ENCODE measurements around the gene TRIO. TPM values are rescaled to one million over a fixed set of nuclear protein-coding genes. Genes with fewer than 3 reads are reported as not detected.

Gene TRIO
- total and polyA plus RNA-seq, 3 experiments from 2014 or later = 0.89 to 4.4 (median 4.2) TPM

GRCh38 chr5:14153071-14153864, 10.1 kb downstream of the TRIO start:
- DNase-seq = no peak
- Histone ChIP-seq H3K4me3 (ENCODE audit: low read length) (no peak overlapping the region), H3K4me1 (ENCODE audit: insufficient read depth, low read length) (no peaks in the 10 kb centered on the region), H3K36me3 (ENCODE audit: insufficient read depth, low read length) (no peaks in the 10 kb centered on the region), H3K9me3 (ENCODE audit: low read length) (no peaks in the 10 kb centered on the region), H3K27ac (ENCODE audit: low read depth, low read length) (no peak overlapping the region), H3K27me3 (ENCODE audit: insufficient read depth, low read length, poor library complexity, severe bottlenecking) (no peaks in the 10 kb centered on the region)
- Mint-ChIP-seq H3K36me3 (no peaks in the 10 kb centered on the region), H3K27me3 (peaks cover 9 to 36% of the 10 kb centered on the region in 2 donors), H3K4me3 (no peak overlapping the region), H3K4me1 (no peaks in the 10 kb centered on the region), H3K9me3 (peaks cover 0 to 2% (median 0%) of the 10 kb centered on the region in 5 donors), H3K27ac (no peak overlapping the region)
- ChIA-PET CTCF (no interaction called here), POLR2A (no interaction called here)

GRCh38 chr5:14153932-14154731, 11.0 kb downstream of the TRIO start:
- no peaks in the 10 kb centered on the region for H3K9me3 ChIP-seq (ENCODE audit: low read length)
- no peak overlapping the region for H3K4me3 ChIP-seq (ENCODE audit: low read length)
- H3K27me3 ChIP-seq (ENCODE audit: insufficient read depth, low read length, poor library complexity, severe bottlenecking) = no peaks in the 10 kb centered on the region
- Mint-ChIP-seq H3K4me3 (peak overlapping the region in 1 of 7 donors; percentile 56), H3K27me3 (peaks cover 9 to 29% of the 10 kb centered on the region in 2 donors), H3K4me1 (no peaks in the 10 kb centered on the region), H3K36me3 (no peaks in the 10 kb centered on the region), H3K27ac (no peak overlapping the region), H3K9me3 (peaks cover 0 to 2% (median 0%) of the 10 kb centered on the region in 5 donors)
- no peak overlapping the region for H3K27ac ChIP-seq (ENCODE audit: low read depth, low read length)
- POLR2A ChIA-PET = no interaction called here
- H3K36me3 ChIP-seq (ENCODE audit: insufficient read depth, low read length) = no peaks in the 10 kb centered on the region
- no peaks in the 10 kb centered on the region for H3K4me1 ChIP-seq (ENCODE audit: insufficient read depth, low read length)
- DNase-seq = no peak
- CTCF ChIA-PET = no interaction called here

- POLR2A ChIA-PET = no interaction called here
- H3K4me1 Mint-ChIP-seq = no peaks in the 10 kb centered on the region
- H3K4me3 ChIP-seq (ENCODE audit: low read length) = no peak overlapping the region
- CTCF ChIA-PET = no interaction called here
- H3K4me3 Mint-ChIP-seq = no peak overlapping the region
- no peaks in the 10 kb centered on the region for H3K4me1 ChIP-seq (ENCODE audit: insufficient read depth, low read length)
- no peak overlapping the region for H3K27ac Mint-ChIP-seq
- no peak overlapping the region for H3K27ac ChIP-seq (ENCODE audit: low read depth, low read length)
- H3K9me3 ChIP-seq (ENCODE audit: low read length) = no peaks in the 10 kb centered on the region
- H3K36me3 Mint-ChIP-seq = no peaks in the 10 kb centered on the region
- H3K27me3 Mint-ChIP-seq = peaks cover 11 to 24% of the 10 kb centered on the region in 2 donors
- no peaks in the 10 kb centered on the region for H3K27me3 ChIP-seq (ENCODE audit: insufficient read depth, low read length, poor library complexity, severe bottlenecking)
- H3K9me3 Mint-ChIP-seq = peaks cover 0 to 4% (median 0%) of the 10 kb centered on the region in 5 donors
- no peaks in the 10 kb centered on the region for H3K36me3 ChIP-seq (ENCODE audit: insufficient read depth, low read length)
- no peak for DNase-seq
These were observed 11.9 kb downstream of the TRIO start for GRCh38 chr5:14155075-14155474.

- Mint-ChIP-seq H3K4me1 (no peaks in the 10 kb centered on the region), H3K4me3 (no peak overlapping the region), H3K27ac (no peak overlapping the region), H3K27me3 (peaks cover 11 to 30% of the 10 kb centered on the region in 2 donors), H3K9me3 (peaks cover 0 to 4% (median 0%) of the 10 kb centered on the region in 5 donors), H3K36me3 (no peaks in the 10 kb centered on the region)
- no peaks in the 10 kb centered on the region for H3K9me3 ChIP-seq (ENCODE audit: low read length)
- H3K36me3 ChIP-seq (ENCODE audit: insufficient read depth, low read length) = no peaks in the 10 kb centered on the region
- no peaks in the 10 kb centered on the region for H3K27me3 ChIP-seq (ENCODE audit: insufficient read depth, low read length, poor library complexity, severe bottlenecking)
- ChIA-PET CTCF (no interaction called here), POLR2A (no interaction called here)
- H3K4me3 ChIP-seq (ENCODE audit: low read length) = no peak overlapping the region
- H3K27ac ChIP-seq (ENCODE audit: low read depth, low read length) = no peak overlapping the region
- no peak for DNase-seq
- H3K4me1 ChIP-seq (ENCODE audit: insufficient read depth, low read length) = no peaks in the 10 kb centered on the region
These were observed 12.6 kb downstream of the TRIO start for GRCh38 chr5:14155739-14156138.

- Histone ChIP-seq H3K4me1 (ENCODE audit: insufficient read depth, low read length) (no peaks in the 10 kb centered on the region), H3K36me3 (ENCODE audit: insufficient read depth, low read length) (no peaks in the 10 kb centered on the region), H3K4me3 (ENCODE audit: low read length) (no peak overlapping the region), H3K27me3 (ENCODE audit: insufficient read depth, low read length, poor library complexity, severe bottlenecking) (no peaks in the 10 kb centered on the region), H3K27ac (ENCODE audit: low read depth, low read length) (no peak overlapping the region), H3K9me3 (ENCODE audit: low read length) (no peaks in the 10 kb centered on the region)
- H3K9me3 Mint-ChIP-seq = peaks cover 0 to 4% (median 0%) of the 10 kb centered on the region in 5 donors
- ChIA-PET CTCF (no interaction called here), POLR2A (no interaction called here)
- no peak overlapping the region for H3K4me3 Mint-ChIP-seq
- peaks cover 11 to 29% of the 10 kb centered on the region in 2 donors for H3K27me3 Mint-ChIP-seq
- no peak overlapping the region for H3K27ac Mint-ChIP-seq
- no peaks in the 10 kb centered on the region for H3K4me1 Mint-ChIP-seq
- no peak for DNase-seq
- no peaks in the 10 kb centered on the region for H3K36me3 Mint-ChIP-seq
These were observed 13.1 kb downstream of the TRIO start for GRCh38 chr5:14156290-14156649.

- no peaks in the 10 kb centered on the region for H3K9me3 ChIP-seq (ENCODE audit: low read length)
- Mint-ChIP-seq H3K27me3 (peaks cover 10 to 24% of the 10 kb centered on the region in 2 donors), H3K4me1 (no peaks in the 10 kb centered on the region), H3K27ac (no peak overlapping the region), H3K9me3 (peaks cover 0 to 4% (median 0%) of the 10 kb centered on the region in 5 donors), H3K36me3 (no peaks in the 10 kb centered on the region), H3K4me3 (no peak overlapping the region)
- ChIA-PET POLR2A (no interaction called here), CTCF (no interaction called here)
- no peak for DNase-seq
- no peaks in the 10 kb centered on the region for H3K36me3 ChIP-seq (ENCODE audit: insufficient read depth, low read length)
- H3K4me3 ChIP-seq (ENCODE audit: low read length) = no peak overlapping the region
- H3K27me3 ChIP-seq (ENCODE audit: insufficient read depth, low read length, poor library complexity, severe bottlenecking) = no peaks in the 10 kb centered on the region
- no peak overlapping the region for H3K27ac ChIP-seq (ENCODE audit: low read depth, low read length)
- no peaks in the 10 kb centered on the region for H3K4me1 ChIP-seq (ENCODE audit: insufficient read depth, low read length)
These were observed 13.7 kb downstream of the TRIO start for GRCh38 chr5:14156650-14157492.

GRCh38 chr5:14157493-14157782, 14.3 kb downstream of the TRIO start:
- H3K27ac ChIP-seq (ENCODE audit: low read depth, low read length) = no peak overlapping the region
- Mint-ChIP-seq H3K4me1 (no peaks in the 10 kb centered on the region), H3K27me3 (peaks cover 10 to 21% of the 10 kb centered on the region in 2 donors), H3K27ac (no peak overlapping the region), H3K9me3 (peaks cover 0 to 4% (median 0%) of the 10 kb centered on the region in 5 donors), H3K36me3 (no peaks in the 10 kb centered on the region), H3K4me3 (no peak overlapping the region)
- no peak for DNase-seq
- no peaks in the 10 kb centered on the region for H3K9me3 ChIP-seq (ENCODE audit: low read length)
- ChIA-PET CTCF (no interaction called here), POLR2A (no interaction called here)
- H3K27me3 ChIP-seq (ENCODE audit: insufficient read depth, low read length, poor library complexity, severe bottlenecking) = no peaks in the 10 kb centered on the region
- H3K4me3 ChIP-seq (ENCODE audit: low read length) = no peak overlapping the region
- H3K4me1 ChIP-seq (ENCODE audit: insufficient read depth, low read length) = no peaks in the 10 kb centered on the region
- no peaks in the 10 kb centered on the region for H3K36me3 ChIP-seq (ENCODE audit: insufficient read depth, low read length)

All from CD8-positive, alpha-beta memory T cell (primary cell).